SK-N-MC (cell line): ENCODE data around the gene DUSP10.

Source experiments
- EZH2 ChIP-seq: fragments of 200-600 bp; sonication (generic); IDR thresholded peaks from one replicate; pipeline ENCODE4 v1.6.1; 2017; ENCODE audit warnings: antibody characterized with exemption
- POLR2AphosphoS5 ChIP-seq: IDR thresholded peaks from 2 replicates; pipeline ENCODE4 v1.6.1; 2012; ENCODE audit warnings: mild to moderate bottlenecking, low read depth, low read length, borderline replicate concordance

DNA sequence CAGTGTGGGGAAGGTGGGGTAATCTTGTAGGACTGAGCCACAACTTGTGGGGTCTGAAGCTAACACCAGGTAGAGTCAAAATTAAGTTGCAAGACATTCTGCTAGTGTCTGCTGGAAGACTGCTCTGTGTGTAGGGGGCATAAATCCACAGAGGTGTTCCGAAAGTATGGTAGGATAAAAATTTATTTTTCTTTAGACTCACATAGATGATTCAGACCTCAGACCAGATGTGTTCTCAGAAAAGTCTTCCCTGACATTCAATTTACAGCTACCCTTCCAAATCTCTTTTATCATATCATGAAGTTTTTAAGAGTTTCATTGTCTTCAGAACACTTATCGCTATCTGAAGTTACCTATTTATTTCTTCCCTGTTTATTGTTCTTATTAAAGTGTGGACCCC is 21.3 kb downstream of the DUSP10 start:
- TF ChIP-seq EZH2 (no peak), POLR2AphosphoS5 (no peak)
